ENCODE results near the gene SMIM10L1. TPM values are rescaled to one million over a fixed set of nuclear protein-coding genes. Genes with fewer than 3 reads are reported as not detected.

Gene SMIM10L1
- polyA plus RNA-seq, 3 donors, result 19.1 to 19.3 (median 19.2) TPM

DNA sequence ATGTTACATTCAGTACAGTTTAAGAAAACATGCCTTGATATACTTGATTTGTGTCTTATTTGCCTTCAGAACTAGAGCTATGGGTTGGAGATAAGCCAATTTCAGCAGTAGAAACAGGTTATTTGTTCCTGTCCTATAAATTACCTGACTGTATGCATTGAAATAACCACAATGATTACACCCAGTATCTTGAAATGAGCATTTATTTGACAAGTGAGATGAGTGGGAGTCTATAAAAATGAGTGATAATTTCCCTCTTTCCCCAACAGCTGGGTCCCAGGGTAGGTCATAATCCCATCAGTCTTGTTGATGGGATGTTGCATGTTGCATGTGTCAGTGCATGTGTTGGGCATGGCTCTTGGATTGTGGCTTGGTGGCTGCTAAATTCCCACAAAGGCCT is 12.0 kb downstream of the SMIM10L1 start:
- DNase-seq (ENCODE audit: low read depth in 3 of 3, low spot score in 2 of 3), result no peak

DNA sequence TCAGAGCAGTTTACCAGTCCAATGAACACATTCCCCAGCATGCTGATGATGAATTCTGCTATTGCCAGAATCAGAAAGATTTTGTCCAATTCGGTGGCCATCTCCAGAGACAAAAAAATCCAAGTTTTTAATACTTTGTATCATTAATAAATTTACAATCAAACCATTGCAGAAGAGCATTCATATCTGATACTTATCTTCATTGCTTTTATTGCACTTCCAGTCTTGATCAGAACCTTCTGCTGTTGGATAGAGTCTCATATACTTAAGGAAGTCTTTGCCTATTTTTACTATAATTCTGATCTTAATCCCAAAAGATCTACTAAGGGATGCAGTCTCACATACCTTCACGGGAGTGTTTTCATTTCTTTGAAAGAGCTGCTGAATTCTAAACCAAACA is 15.8 kb downstream of the SMIM10L1 start, which contains the start of gene TAS2R42:
TSS of gene TAS2R42 (minus strand) at position 101 of the 400 bp plus-strand sequence. CDS start at position 101, 0 bp downstream.
- no peak for DNase-seq (ENCODE audit: low read depth in 3 of 3, low spot score in 2 of 3)

DNA sequence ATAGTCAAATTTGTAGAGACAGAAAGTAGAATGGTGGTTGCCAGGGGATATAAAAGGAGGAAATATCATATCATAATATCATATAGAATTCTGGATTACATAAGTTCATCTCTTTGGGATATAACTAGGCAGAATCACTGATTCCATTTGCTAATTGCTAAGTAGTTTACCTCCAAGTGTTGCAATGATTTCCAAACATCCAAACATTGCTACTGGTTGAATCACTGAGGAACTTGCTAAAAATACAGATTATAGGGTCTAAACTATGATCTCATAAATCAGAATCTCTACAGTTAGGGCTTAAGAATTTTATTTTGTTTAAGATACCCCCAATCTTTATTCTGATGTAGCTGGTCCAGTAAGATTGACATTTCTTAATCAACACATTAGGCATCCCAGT is 31.8 kb downstream of the SMIM10L1 start:
- DNase-seq (ENCODE audit: low read depth in 3 of 3, low spot score in 2 of 3), result no peak

DNA sequence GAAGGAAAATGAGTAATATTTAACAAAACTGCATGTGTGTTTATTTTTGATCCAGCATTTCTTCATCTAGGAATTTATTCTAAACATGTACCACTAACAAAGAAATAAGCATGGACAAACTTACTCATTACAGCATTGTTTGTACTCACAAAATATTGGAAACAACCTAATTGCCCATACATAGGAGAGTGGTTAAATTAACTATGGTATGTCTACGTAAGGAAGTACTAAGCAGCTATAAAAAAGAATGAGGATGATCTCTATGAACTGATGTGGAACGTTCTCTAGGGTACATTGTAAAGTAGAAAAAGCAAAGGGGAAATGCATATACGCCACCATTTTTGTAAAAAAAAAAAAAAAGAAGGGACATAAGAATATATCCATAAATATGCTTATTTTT is 33.2 kb downstream of the SMIM10L1 start:
- DNase-seq (ENCODE audit: low read depth in 3 of 3, low spot score in 2 of 3), result no peak

DNA sequence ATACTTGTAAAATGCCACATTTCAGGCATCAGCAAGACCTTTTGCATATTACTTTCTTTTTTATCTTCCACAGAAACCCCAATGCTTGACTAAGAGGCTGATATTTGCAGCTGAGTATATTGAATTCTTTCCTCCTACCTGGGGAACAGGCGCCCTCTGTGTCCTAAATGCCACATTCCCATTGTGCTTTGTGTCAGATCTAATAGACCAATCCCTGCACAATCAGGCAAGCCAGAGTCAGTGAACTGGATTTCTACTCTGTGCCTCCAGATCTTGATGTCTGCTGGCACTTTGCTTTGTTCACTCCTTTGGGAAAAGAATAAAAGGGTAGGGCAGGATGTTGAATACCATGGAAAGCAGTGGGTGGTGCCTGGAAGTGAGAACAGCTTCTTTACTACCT is 38.1 kb downstream of the SMIM10L1 start:
- DNase-seq (ENCODE audit: low read depth in 3 of 3, low spot score in 2 of 3), result no peak

Other genes with a start within 250 kb of the SMIM10L1 start
- gene PRH2, start 242.0 kb upstream of the SMIM10L1 start, polyA plus RNA-seq (ENCODE audit: insufficient read length in 3 of 3), result under 1 TPM; 0.28 to 0.64 (median 0.48) TPM
- 1 to 10 TPM; 2.3 to 3.1 (median 2.9) TPM for gene TAS2R14, start 231.9 kb upstream of the SMIM10L1 start, polyA plus RNA-seq (ENCODE audit: insufficient read length in 3 of 3)
- not detected for gene TAS2R50, start 184.3 kb upstream of the SMIM10L1 start, polyA plus RNA-seq (ENCODE audit: insufficient read length in 3 of 3)
- gene TAS2R20, start 172.9 kb upstream of the SMIM10L1 start, polyA plus RNA-seq (ENCODE audit: insufficient read length in 3 of 3), result 1 to 10 TPM in 2 of 3 donors, under 1 TPM in 1; 0.89 to 1.2 (median 1.1) TPM
- gene TAS2R19, start 148.6 kb upstream of the SMIM10L1 start, polyA plus RNA-seq (ENCODE audit: insufficient read length in 3 of 3), result 1 to 10 TPM in 2 of 3 donors, under 1 TPM in 1; 0.94 to 1.8 (median 1.2) TPM
- 1 to 10 TPM; 1.0 to 2.1 (median 1.1) TPM for gene TAS2R31, start 139.8 kb upstream of the SMIM10L1 start, polyA plus RNA-seq (ENCODE audit: insufficient read length in 3 of 3)
- not detected for gene TAS2R46, start 108.9 kb upstream of the SMIM10L1 start, polyA plus RNA-seq (ENCODE audit: insufficient read length in 3 of 3)
- under 1 TPM in 2 of 3 donors, not detected in 1; 0.21 to 0.36 TPM for gene TAS2R43, start 78.9 kb upstream of the SMIM10L1 start, polyA plus RNA-seq (ENCODE audit: insufficient read length in 3 of 3)
- gene TAS2R30, start 36.5 kb upstream of the SMIM10L1 start, polyA plus RNA-seq (ENCODE audit: insufficient read length in 3 of 3), result under 1 TPM; 0.15 to 0.27 (median 0.21) TPM
- gene TAS2R42, start 15.7 kb downstream of the SMIM10L1 start, polyA plus RNA-seq (ENCODE audit: insufficient read length in 3 of 3), result not detected
- gene PRB3, start 98.5 kb downstream of the SMIM10L1 start, polyA plus RNA-seq (ENCODE audit: insufficient read length in 3 of 3), result not detected
- not detected for gene PRB4, start 139.2 kb downstream of the SMIM10L1 start, polyA plus RNA-seq (ENCODE audit: insufficient read length in 3 of 3)
- gene PRB2, start 224.4 kb downstream of the SMIM10L1 start, polyA plus RNA-seq (ENCODE audit: insufficient read length in 3 of 3), result not detected